GM23248 (cell line): ENCODE data around the gene FAXDC2. TPM values are rescaled to one million over a fixed set of nuclear protein-coding genes. Genes with fewer than 3 reads are reported as not detected.

Experiments
- DNase-seq: peaks from one replicate; pipeline ENCODE4 v3.0.0-alpha.2; 2015
- H2AFZ ChIP-seq: fragments of 200-600 bp; sonication (generic); 2 replicates; pipeline ENCODE4 v1.6.1; 2016; ENCODE audit warnings: antibody characterized with exemption
- H3F3A ChIP-seq: fragments of 200-600 bp; sonication (generic); 2 replicates; pipeline ENCODE4 v1.6.1; 2016; ENCODE audit warnings: mild to moderate bottlenecking, antibody characterized with exemption, mixed run types; ENCODE audit not compliant: insufficient read depth
- H3K27ac ChIP-seq: fragments of 200-600 bp; sonication (generic); 2 replicates; pipeline ENCODE4 v1.5.1; 2016; ENCODE audit warnings: mild to moderate bottlenecking
- H3K27me3 ChIP-seq: fragments of 200-600 bp; sonication (generic); replicated peaks from 2 replicates; pipeline ENCODE4 v1.6.1; 2016; ENCODE audit warnings: mild to moderate bottlenecking; ENCODE audit not compliant: insufficient read depth
- H3K36me3 ChIP-seq: fragments of 200-600 bp; sonication (generic); 2 replicates; pipeline ENCODE4 v1.6.1; 2016; ENCODE audit warnings: low read depth, mild to moderate bottlenecking
- H3K4me1 ChIP-seq: fragments of 200-600 bp; sonication (generic); 2 replicates; pipeline ENCODE4 v1.6.1; 2016; ENCODE audit warnings: mild to moderate bottlenecking; ENCODE audit not compliant: insufficient read depth
- H3K4me2 ChIP-seq: fragments of 200-600 bp; sonication (generic); one replicate; pipeline ENCODE4 v1.6.1; 2016; ENCODE audit warnings: mild to moderate bottlenecking; ENCODE audit not compliant: unreplicated experiment
- H3K4me3 ChIP-seq: fragments of 200-600 bp; sonication (generic); 2 replicates; pipeline ENCODE4 v1.5.1; 2016; ENCODE audit warnings: mild to moderate bottlenecking
- H3K79me2 ChIP-seq: fragments of 200-600 bp; sonication (generic); 2 replicates; pipeline ENCODE4 v1.6.1; 2016; ENCODE audit warnings: mild to moderate bottlenecking; ENCODE audit not compliant: insufficient read depth
- H3K9ac ChIP-seq: fragments of 200-600 bp; sonication (generic); 2 replicates; pipeline ENCODE4 v1.6.1; 2016; ENCODE audit warnings: mild to moderate bottlenecking
- H3K9me2 ChIP-seq: fragments of 200-600 bp; sonication (generic); 2 replicates; pipeline ENCODE4 v1.6.1; 2016; ENCODE audit warnings: mixed run types, mild to moderate bottlenecking, moderate library complexity; ENCODE audit not compliant: insufficient read depth
- H3K9me3 ChIP-seq: fragments of 200-600 bp; sonication (generic); one replicate; pipeline ENCODE4 v1.6.1; 2017; ENCODE audit warnings: low read depth
- H4K20me1 ChIP-seq: fragments of 200-600 bp; sonication (generic); 2 replicates; pipeline ENCODE4 v1.6.0; 2016; ENCODE audit not compliant: insufficient read depth
- EZH2 ChIP-seq: fragments of 200-600 bp; sonication (generic); IDR thresholded peaks from 2 replicates; pipeline ENCODE4 v1.6.1; 2018; ENCODE audit warnings: antibody characterized with exemption, mild to moderate bottlenecking; ENCODE audit not compliant: insufficient read depth, poor library complexity, severe bottlenecking
- EZH2phosphoT487 ChIP-seq: fragments of 200-600 bp; sonication (generic); IDR thresholded peaks from 2 replicates; pipeline ENCODE4 v1.6.1; 2018; ENCODE audit warnings: antibody characterized with exemption, moderate library complexity, mild to moderate bottlenecking, low read depth; ENCODE audit not compliant: insufficient read depth
- WGBS, 2 experiments: methylation state at CpG; one replicate each; pipeline ENCODE4 v1.1.6; 2015 to 2017; ENCODE audit warnings: low lambda C conversion rate in 2 of 2, low coverage in 1 of 2; ENCODE audit errors: missing lambda C conversion rate in 2 of 2; 5-methylcytosine and 5-hydroxymethylcytosine counted together
- in situ Hi-C: fragments of 300-500 bp; cut with MboI; formaldehyde crosslinking; loops from 2 replicates; pipeline ENCODE4 v1.15.0; 2020
- polyA plus RNA-seq: library from polyadenylated mRNA; unstranded; fragments of >200 nt; fragmentation: Nextera tagmentation; extraction: Ambion mirVana; gene quantifications from 2 replicates; pipeline ENCODE4 v1.2.1, GENCODE V29; 2016
- total RNA-seq: library from RNA; depleted of rRNA; stranded (reverse); fragments of >200 nt; shearing (Covaris generic); gene quantifications from 2 replicates; pipeline ENCODE4 v1.2.3, GENCODE V29; 2014

The FAXDC2 gene
- total and polyA plus RNA-seq, 2 experiments from 2014 or later, result 5.4 to 10.3 TPM

- no peak for TF ChIP-seq EZH2
- TF ChIP-seq EZH2phosphoT487, result no peak
- Histone ChIP-seq H3K4me1 (no peaks in the 10 kb centered on the region), H2AFZ (no peak overlapping the region), H3K9me2 (no peaks in the 10 kb centered on the region), H3F3A (peaks cover 9% of the 10 kb centered on the region), H3K9me3 (no peaks in the 10 kb centered on the region), H3K9ac (no peak overlapping the region), H4K20me1 (no peaks in the 10 kb centered on the region), H3K79me2 (peaks cover 16% of the 10 kb centered on the region), H3K4me3 (no peak overlapping the region), H3K27me3 (no peaks in the 10 kb centered on the region), H3K27ac (no peak overlapping the region), H3K36me3 (peaks cover 25% of the 10 kb centered on the region), H3K4me2 (no peak overlapping the region)
- no peak for DNase-seq
- in situ Hi-C loops, result loop anchor here (10.0 to 25.0 kb wide), 2 partner anchors 171 to 353 kb away; no protein-coding TSS in a partner anchor
- 75 to 76% methylated on average over 5 of the region's 5 CpGs for WGBS, 2 experiments
These were observed 34.6 kb downstream of the FAXDC2 start for GRCh38 chr5:154815684-154816247.

GRCh38 chr5:154815025-154815424 is 35.4 kb downstream of the FAXDC2 start:
- Histone ChIP-seq H3K9ac (no peak overlapping the region), H3K27ac (no peak overlapping the region), H3K4me2 (no peak overlapping the region), H3K9me3 (no peaks in the 10 kb centered on the region), H3K9me2 (no peaks in the 10 kb centered on the region), H3K4me3 (no peak overlapping the region), H3K27me3 (no peaks in the 10 kb centered on the region), H4K20me1 (no peaks in the 10 kb centered on the region), H2AFZ (no peak overlapping the region), H3K36me3 (peaks cover 33% of the 10 kb centered on the region), H3K4me1 (no peaks in the 10 kb centered on the region), H3F3A (peaks cover 14% of the 10 kb centered on the region), H3K79me2 (peaks cover 16% of the 10 kb centered on the region)
- TF ChIP-seq EZH2phosphoT487, result no peak
- no peak for TF ChIP-seq EZH2
- in situ Hi-C loops, result loop anchor here (10.0 to 25.0 kb wide), 2 partner anchors 170 to 353 kb away; no protein-coding TSS in a partner anchor
- no peak for DNase-seq
- WGBS, 2 experiments, result 67 to 72% methylated on average over 11 of the region's 11 CpGs

GRCh38 chr5:154813736-154814135 is 36.7 kb downstream of the FAXDC2 start:
- no peak overlapping the region for H2AFZ ChIP-seq
- no peak for DNase-seq
- peaks cover 40% of the 10 kb centered on the region for H3K36me3 ChIP-seq
- TF ChIP-seq EZH2phosphoT487, result no peak
- 69 to 72% methylated on average over 9 to 10 of the region's 10 CpGs for WGBS, 2 experiments
- no peak overlapping the region for H3K4me2 ChIP-seq
- H3K27ac ChIP-seq, result no peak overlapping the region
- peaks cover 23% of the 10 kb centered on the region for H3K79me2 ChIP-seq
- H3K9me3 ChIP-seq, result no peaks in the 10 kb centered on the region
- in situ Hi-C loops, result loop anchor here (10.0 to 25.0 kb wide), 2 partner anchors 169 to 351 kb away; no protein-coding TSS in a partner anchor
- H3K4me1 ChIP-seq, result no peaks in the 10 kb centered on the region
- no peaks in the 10 kb centered on the region for H3K9me2 ChIP-seq
- H3K4me3 ChIP-seq, result no peak overlapping the region
- H3K27me3 ChIP-seq, result no peaks in the 10 kb centered on the region
- no peaks in the 10 kb centered on the region for H4K20me1 ChIP-seq
- H3F3A ChIP-seq, result peaks cover 14% of the 10 kb centered on the region
- H3K9ac ChIP-seq, result no peak overlapping the region

- H3F3A ChIP-seq, result peaks cover 14% of the 10 kb centered on the region
- H3K4me3 ChIP-seq, result no peak overlapping the region
- H3K27ac ChIP-seq, result no peak overlapping the region
- DNase-seq, result no peak
- no peaks in the 10 kb centered on the region for H3K9me3 ChIP-seq
- H3K36me3 ChIP-seq, result peaks cover 46% of the 10 kb centered on the region
- H3K9ac ChIP-seq, result no peak overlapping the region
- in situ Hi-C loops, result loop anchor here (10.0 to 25.0 kb wide), 2 partner anchors 168 to 351 kb away; no protein-coding TSS in a partner anchor
- H3K4me1 ChIP-seq, result no peaks in the 10 kb centered on the region
- H3K27me3 ChIP-seq, result no peaks in the 10 kb centered on the region
- no peak overlapping the region for H2AFZ ChIP-seq
- H3K79me2 ChIP-seq, result peaks cover 24% of the 10 kb centered on the region
- no peaks in the 10 kb centered on the region for H3K9me2 ChIP-seq
- TF ChIP-seq EZH2 (no peak), EZH2phosphoT487 (no peak)
- H3K4me2 ChIP-seq, result no peak overlapping the region
- 79 to 88% methylated on average over 4 of the region's 4 CpGs for WGBS, 2 experiments
- no peaks in the 10 kb centered on the region for H4K20me1 ChIP-seq
These were observed 37.2 kb downstream of the FAXDC2 start for GRCh38 chr5:154813158-154813557.
